Muscle of leg (tissue), 16 donors: ENCODE results near the gene SDR9C7. TPM values are rescaled to one million over a fixed set of nuclear protein-coding genes. Genes with fewer than 3 reads are reported as not detected.
"Not testable (repeated sequence)": the region's sequence is repeated elsewhere in the genome, so short reads cannot be mapped to it uniquely, and the experiment has no call there.

Source experiments
- DNase-seq: peaks from one replicate; pipeline ENCODE4 v3.0.0; 2013
- H3K27ac ChIP-seq: one replicate; pipeline ENCODE4 v1.5.1; 2013; ENCODE audit warnings: mild to moderate bottlenecking, low read length, control low read depth
- H3K27me3 ChIP-seq: one replicate; pipeline ENCODE4 v1.6.1; 2013; ENCODE audit warnings: low read length; ENCODE audit not compliant: control insufficient read depth, insufficient read depth
- H3K36me3 ChIP-seq: one replicate; pipeline ENCODE4 v1.6.1; 2013; ENCODE audit warnings: low read length; ENCODE audit not compliant: control insufficient read depth, insufficient read depth
- H3K4me1 ChIP-seq: one replicate; pipeline ENCODE4 v1.6.1; 2013; ENCODE audit warnings: low read length; ENCODE audit not compliant: control insufficient read depth, insufficient read depth
- H3K4me3 ChIP-seq: one replicate; pipeline ENCODE4 v1.5.1; 2013; ENCODE audit warnings: low read length, control low read depth
- H3K9me3 ChIP-seq: replicated peaks from 2 replicates; pipeline ENCODE4 v1.6.1; 2013; ENCODE audit warnings: low read depth, low read length; ENCODE audit not compliant: control insufficient read depth
- WGBS: methylation state at CpG from one replicate; pipeline ENCODE4 v1.1.5; 2013; ENCODE audit warnings: missing lambda C conversion rate; ENCODE audit not compliant: insufficient coverage; 5-methylcytosine and 5-hydroxymethylcytosine counted together
- long read RNA-seq, 11 donors: transcript quantifications; one replicate each; lab custom pipeline, GENCODE V29; 2026
- polyA plus RNA-seq, 8 donors: library from polyadenylated mRNA; unstranded; fragments of 120-200 nt; gene quantifications; one replicate each; pipeline versions ENCODE4 v1.2.1 to v1.2.3, GENCODE V29; 2013; ENCODE audit warnings: inconsistent platforms in 1 of 8, low replicate concordance in 1 of 8; ENCODE audit not compliant: insufficient read length in 8 of 8, insufficient read depth in 1 of 8
- total RNA-seq: library from RNA; stranded (reverse); fragments of 120-200 nt; gene quantifications from one replicate; pipeline ENCODE4 v1.2.4, GENCODE V29; 2013

Gene SDR9C7
- total RNA-seq (0.22 TPM), polyA plus RNA-seq (under 1 TPM; 0.17 to 0.59 (median 0.24) TPM)
- long read RNA-seq, donor 1: 0 reads
- long read RNA-seq, donor 2: 0 reads
- long read RNA-seq, donor 3: 0 reads
- long read RNA-seq, donor 4: 0 reads
- long read RNA-seq, donor 5: 0 reads
- long read RNA-seq, donor 6: 0 reads
- long read RNA-seq, donor 7: 0 reads
- long read RNA-seq, donor 8: 0 reads
- long read RNA-seq, donor 9: 0 reads
- long read RNA-seq, donor 10: 0 reads
- long read RNA-seq, donor 11: 0 reads

DNA sequence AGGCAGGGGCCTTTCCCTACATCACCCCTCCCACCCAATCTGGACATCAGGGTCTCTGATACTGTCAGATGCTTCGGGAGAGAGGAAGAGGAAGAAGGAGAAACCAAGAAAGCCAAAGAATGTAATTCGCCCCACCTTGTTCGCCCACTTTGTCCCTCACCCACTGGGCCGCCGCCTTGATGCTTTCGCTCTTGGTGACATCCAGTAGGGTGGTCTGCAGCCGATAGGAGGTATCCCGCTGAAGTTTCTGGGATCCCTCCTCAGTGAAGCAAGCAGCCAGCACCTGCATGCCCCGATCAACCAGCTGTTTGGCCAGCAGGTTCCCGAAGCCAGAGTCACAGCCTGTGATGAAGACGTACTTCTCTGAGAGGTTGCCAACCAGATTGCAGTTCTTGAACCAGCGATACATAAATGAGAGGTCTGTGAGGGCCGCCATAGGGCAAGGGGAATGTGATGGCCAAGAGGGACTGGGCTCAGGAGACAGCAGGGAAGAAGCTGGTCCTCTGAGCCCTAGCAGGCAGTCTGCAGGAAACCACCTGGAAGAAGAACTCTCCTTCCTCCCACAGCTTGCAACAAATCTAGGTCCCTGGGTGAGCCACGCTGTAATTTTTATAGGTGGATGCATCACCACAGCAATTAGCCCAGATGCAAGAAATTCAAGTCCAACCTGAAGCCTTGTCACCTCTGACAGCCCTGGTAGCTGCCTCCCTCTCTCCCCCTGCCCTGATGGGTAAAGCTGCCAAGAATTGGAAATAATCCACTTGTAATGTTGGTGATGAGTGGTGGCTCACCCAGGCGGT lies at the start of gene SDR9C7:
TSS of gene SDR9C7 (minus strand) at position 583 of the 800 bp plus-strand sequence. CDS start at position 436, 147 bp downstream.
- no peak for DNase-seq
- peaks cover 6% of the 10 kb centered on the region for H3K4me1 ChIP-seq
- no peak within 1 kb of the TSS for H3K4me3 ChIP-seq
- H3K27ac ChIP-seq: no peak within 1 kb of the TSS
- no peaks in the 10 kb centered on the region for H3K9me3 ChIP-seq
- no peaks in the 10 kb centered on the region for H3K36me3 ChIP-seq
- no peaks in the 10 kb centered on the region for H3K27me3 ChIP-seq
- 93% methylated on average over 9 of the region's 15 CpGs for WGBS

GRCh38 chr12:56983386-56983785 lies 49.2 kb upstream of the SDR9C7 start:
- Histone ChIP-seq H3K27ac (no peak overlapping the region), H3K27me3 (no peaks in the 10 kb centered on the region), H3K4me3 (no peak overlapping the region), H3K4me1 (peaks cover 10% of the 10 kb centered on the region), H3K9me3 (no peaks in the 10 kb centered on the region), H3K36me3 (no peaks in the 10 kb centered on the region)
- DNase-seq: no peak
- 75% methylated on average over 4 of the region's 4 CpGs for WGBS

- DNase-seq, H3K36me3 ChIP-seq, H3K9me3 ChIP-seq, H3K4me3 ChIP-seq, H3K4me1 ChIP-seq, H3K27me3 ChIP-seq, H3K27ac ChIP-seq: not testable (repeated sequence)
- 73% methylated on average over 2 of the region's 3 CpGs for WGBS
Measured at GRCh38 chr12:56982578-56983236, 48.5 kb upstream of the SDR9C7 start.

GRCh38 chr12:56980941-56981530 lies 46.8 kb upstream of the SDR9C7 start:
- DNase-seq: no peak
- Histone ChIP-seq H3K9me3 (no peaks in the 10 kb centered on the region), H3K4me3 (no peak overlapping the region), H3K4me1 (peaks cover 2% of the 10 kb centered on the region), H3K36me3 (no peaks in the 10 kb centered on the region), H3K27ac (no peak overlapping the region), H3K27me3 (no peaks in the 10 kb centered on the region)
- 100% methylated on average over 1 of the region's 4 CpGs for WGBS

GRCh38 chr12:56980268-56980667 lies 46.1 kb upstream of the SDR9C7 start:
- no peak overlapping the region for H3K27ac ChIP-seq
- no peak for DNase-seq
- H3K36me3 ChIP-seq: no peaks in the 10 kb centered on the region
- no peaks in the 10 kb centered on the region for H3K27me3 ChIP-seq
- no peaks in the 10 kb centered on the region for H3K9me3 ChIP-seq
- peaks cover 2% of the 10 kb centered on the region for H3K4me1 ChIP-seq
- WGBS: 90% methylated on average over 5 of the region's 6 CpGs
- H3K4me3 ChIP-seq: no peak overlapping the region

- 73% methylated on average over 2 of the region's 3 CpGs for WGBS
- no peak overlapping the region for H3K27ac ChIP-seq
- peaks cover 2% of the 10 kb centered on the region for H3K4me1 ChIP-seq
Measured at GRCh38 chr12:56979628-56980027, 45.4 kb upstream of the SDR9C7 start.

DNA sequence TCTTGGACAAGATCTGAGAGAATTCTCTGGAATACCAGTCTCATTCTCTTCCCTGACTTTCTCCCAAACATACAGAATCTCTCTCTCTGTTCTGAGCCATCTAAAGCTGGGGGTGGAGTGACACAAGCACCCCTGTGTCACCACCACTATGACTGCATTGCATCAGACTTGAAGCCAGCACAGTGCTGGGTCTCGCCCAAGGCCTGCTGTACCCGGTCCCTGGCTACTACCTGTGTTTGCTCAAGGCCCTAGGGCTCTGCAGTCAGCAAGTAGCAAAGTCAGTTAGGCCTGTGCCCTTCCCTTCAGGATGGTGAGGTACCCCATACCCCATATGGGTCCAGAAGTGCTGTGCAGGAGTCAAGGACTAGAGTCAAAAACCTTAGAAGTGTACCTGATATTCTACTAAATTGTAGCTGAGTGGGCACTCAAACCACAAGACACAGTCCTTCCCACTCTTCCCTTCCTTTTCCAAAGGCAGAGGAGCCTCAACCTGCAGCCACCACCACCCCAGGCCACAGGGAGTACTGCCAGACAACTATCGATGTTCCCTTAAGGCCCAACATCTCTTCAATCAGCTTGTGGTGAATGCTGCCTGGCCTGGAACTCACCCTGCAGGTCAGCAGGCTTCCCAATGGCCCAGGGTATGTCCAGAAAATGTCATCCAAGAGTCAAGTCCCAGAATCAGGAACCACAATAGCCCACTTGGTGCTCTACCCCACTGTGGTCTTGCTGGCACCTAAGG lies 44.4 kb upstream of the SDR9C7 start:
- H3K27ac ChIP-seq: no peak overlapping the region
- no peaks in the 10 kb centered on the region for H3K9me3 ChIP-seq
- no peak overlapping the region for H3K4me3 ChIP-seq
- WGBS: 80% methylated on average over 3 of the region's 3 CpGs
- no peaks in the 10 kb centered on the region for H3K36me3 ChIP-seq
- no peak for DNase-seq
- peaks cover 2% of the 10 kb centered on the region for H3K4me1 ChIP-seq
- no peaks in the 10 kb centered on the region for H3K27me3 ChIP-seq

More at GRCh38 chr12:56979628-56980027, 45.4 kb upstream of the SDR9C7 start:
- H3K9me3 ChIP-seq: no peaks in the 10 kb centered on the region
- DNase-seq: no peak
- H3K27me3 ChIP-seq: no peaks in the 10 kb centered on the region
- H3K36me3 ChIP-seq: no peaks in the 10 kb centered on the region
- H3K4me3 ChIP-seq: no peak overlapping the region

DNA sequence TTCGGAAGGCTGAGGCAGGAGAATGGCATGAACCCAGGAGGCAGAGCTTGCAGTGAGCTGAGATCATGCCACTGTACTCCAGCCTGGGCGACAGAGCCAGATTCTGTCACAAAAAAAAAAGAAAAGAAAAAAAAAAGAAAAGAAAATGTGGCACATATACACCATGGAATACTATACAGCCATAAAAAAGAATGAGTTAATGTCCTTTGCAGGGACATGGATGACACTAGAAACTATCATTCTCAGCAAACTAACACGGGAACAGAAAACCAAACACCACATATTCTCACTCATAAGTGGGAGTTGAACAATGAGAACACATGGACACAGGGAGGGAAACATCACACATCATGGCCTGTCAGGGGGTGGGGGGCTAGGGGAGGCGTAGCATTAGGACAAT lies 43.2 kb upstream of the SDR9C7 start:
- not testable (repeated sequence) for H3K4me3 ChIP-seq, H3K4me1 ChIP-seq, H3K27ac ChIP-seq, DNase-seq, H3K9me3 ChIP-seq, H3K36me3 ChIP-seq, H3K27me3 ChIP-seq
- whole genome bisulfite sequencing: no CpG with 5 or more reads among the region's 4 CpGs

DNA sequence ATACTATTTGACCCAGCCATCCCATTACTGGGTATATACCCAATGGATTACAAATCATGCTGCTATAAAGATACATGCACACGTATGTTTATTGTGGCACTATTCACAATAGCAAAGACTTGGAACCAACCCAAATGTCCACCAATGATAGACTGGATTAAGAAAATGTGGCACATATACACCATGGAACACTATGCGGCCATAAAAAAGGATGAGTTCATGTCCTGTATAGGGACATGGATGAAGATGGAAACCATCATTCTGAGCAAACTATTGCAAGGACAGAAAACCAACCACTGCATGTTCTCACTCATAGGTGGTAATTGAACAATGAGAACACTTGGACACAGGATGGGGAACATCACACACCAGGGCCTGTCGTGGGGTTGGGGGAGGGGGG lies 40.0 kb upstream of the SDR9C7 start:
- WGBS: no CpG with 5 or more reads among the region's 3 CpGs
- not testable (repeated sequence) for H3K27me3 ChIP-seq, H3K9me3 ChIP-seq, H3K4me3 ChIP-seq, H3K4me1 ChIP-seq, H3K27ac ChIP-seq, DNase-seq, H3K36me3 ChIP-seq
